Astrocyte of the cerebellum (primary cell): ENCODE measurements around the gene AFTPH.
"Not testable (repeated sequence)": the region's sequence is repeated elsewhere in the genome, so short reads cannot be mapped to it uniquely, and the experiment has no call there.

ENCODE experiments used
- DNase-seq: peaks from one replicate; pipeline ENCODE4 v3.0.0-alpha.2; 2011; ENCODE audit warnings: low read depth
- H3K4me3 ChIP-seq: 2 replicates; pipeline ENCODE4 v1.5.1; 2011; ENCODE audit warnings: mild to moderate bottlenecking, low read depth, low read length, moderate library complexity
- CTCF ChIP-seq: IDR thresholded peaks from 2 replicates; pipeline ENCODE4 v1.5.1; 2012; ENCODE audit warnings: low read length, low read depth, moderate library complexity, mild to moderate bottlenecking; ENCODE audit errors: missing control alignments
- in situ Hi-C: cut with HindIII; loops from 2 replicates; pipeline ENCODE4 v1.10.0; 2017; ENCODE audit warnings: low sequenced_read_pairs

AFTPH gene

GRCh38 chr2:64524604-64525316 lies 632 bp downstream of the AFTPH start:
- TF ChIP-seq CTCF, result no peak
- DNase-seq, result no peak
- H3K4me3 ChIP-seq, result peak overlapping the region; percentile 96
- in situ Hi-C loops, result no loop called here

- TF ChIP-seq CTCF, result no peak
- in situ Hi-C loops, result no loop called here
- DNase-seq, result no peak
- peak overlapping the region; percentile 96 for H3K4me3 ChIP-seq
These were observed 1.1 kb downstream of the AFTPH start for GRCh38 chr2:64525317-64525613.

GRCh38 chr2:64526034-64526433 lies 1.9 kb downstream of the AFTPH start:
- in situ Hi-C loops, result no loop called here
- DNase-seq, result no peak
- H3K4me3 ChIP-seq, result no peak overlapping the region
- TF ChIP-seq CTCF, result no peak

- in situ Hi-C loops, DNase-seq, H3K4me3 ChIP-seq: not testable (repeated sequence)
These were observed 6.8 kb downstream of the AFTPH start for GRCh38 chr2:64530946-64531345.

- no peak overlapping the region for H3K4me3 ChIP-seq
- no peak for TF ChIP-seq CTCF
- in situ Hi-C loops, result no loop called here
- DNase-seq, result no peak
These were observed 7.9 kb downstream of the AFTPH start for GRCh38 chr2:64532030-64532429.

- in situ Hi-C loops, result no loop called here
- no peak for DNase-seq
- TF ChIP-seq CTCF, result no peak
- H3K4me3 ChIP-seq, result no peak overlapping the region
These were observed 9.8 kb downstream of the AFTPH start for GRCh38 chr2:64533882-64534281.

GRCh38 chr2:64534363-64534762 lies 10.2 kb downstream of the AFTPH start:
- no peak for DNase-seq
- H3K4me3 ChIP-seq, result no peak overlapping the region
- in situ Hi-C loops, result no loop called here
- no peak for TF ChIP-seq CTCF
